Measurements from ENCODE around the gene SNX25.

The SNX25 gene

DNA sequence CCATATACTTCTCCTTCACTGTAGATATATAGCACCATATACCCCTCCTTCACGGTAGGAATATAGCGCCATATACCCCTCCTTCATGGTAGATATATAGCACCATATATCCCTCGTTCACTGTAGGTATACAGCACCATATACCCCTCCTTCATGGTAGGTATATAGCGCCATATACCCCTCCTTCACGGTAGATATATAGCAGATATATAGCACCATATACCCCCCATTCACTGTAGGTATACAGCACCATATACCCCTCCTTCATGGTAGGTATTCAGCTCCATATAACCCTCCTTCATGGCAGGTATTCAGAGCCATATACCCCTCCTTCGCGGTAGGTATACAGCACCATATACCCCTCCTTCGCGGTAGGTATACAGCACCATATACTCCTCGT, 12.5 kb downstream of the SNX25 start:
- no peak for DNase-seq (ENCODE audit: low read depth)
- TF ChIP-seq, protein P1, sequence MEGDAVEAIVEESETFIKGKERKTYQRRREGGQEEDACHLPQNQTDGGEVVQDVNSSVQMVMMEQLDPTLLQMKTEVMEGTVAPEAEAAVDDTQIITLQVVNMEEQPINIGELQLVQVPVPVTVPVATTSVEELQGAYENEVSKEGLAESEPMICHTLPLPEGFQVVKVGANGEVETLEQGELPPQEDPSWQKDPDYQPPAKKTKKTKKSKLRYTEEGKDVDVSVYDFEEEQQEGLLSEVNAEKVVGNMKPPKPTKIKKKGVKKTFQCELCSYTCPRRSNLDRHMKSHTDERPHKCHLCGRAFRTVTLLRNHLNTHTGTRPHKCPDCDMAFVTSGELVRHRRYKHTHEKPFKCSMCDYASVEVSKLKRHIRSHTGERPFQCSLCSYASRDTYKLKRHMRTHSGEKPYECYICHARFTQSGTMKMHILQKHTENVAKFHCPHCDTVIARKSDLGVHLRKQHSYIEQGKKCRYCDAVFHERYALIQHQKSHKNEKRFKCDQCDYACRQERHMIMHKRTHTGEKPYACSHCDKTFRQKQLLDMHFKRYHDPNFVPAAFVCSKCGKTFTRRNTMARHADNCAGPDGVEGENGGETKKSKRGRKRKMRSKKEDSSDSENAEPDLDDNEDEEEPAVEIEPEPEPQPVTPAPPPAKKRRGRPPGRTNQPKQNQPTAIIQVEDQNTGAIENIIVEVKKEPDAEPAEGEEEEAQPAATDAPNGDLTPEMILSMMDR (IDR thresholded peaks at IDR 0.05; ENCODE audit: insufficient read depth, low read depth, low read length, missing control alignments), result no peak
- H3K4me3 ChIP-seq (ENCODE audit: low read depth, low read length), result no peak overlapping the region

GRCh38 chr4:185222598-185222997, 13.2 kb downstream of the SNX25 start:
- TF ChIP-seq, protein P1 (IDR thresholded peaks at IDR 0.05; ENCODE audit: insufficient read depth, low read depth, low read length, missing control alignments), result no peak
- no peak for DNase-seq (ENCODE audit: low read depth)
- H3K4me3 ChIP-seq (ENCODE audit: low read depth, low read length), result no peak overlapping the region

DNA sequence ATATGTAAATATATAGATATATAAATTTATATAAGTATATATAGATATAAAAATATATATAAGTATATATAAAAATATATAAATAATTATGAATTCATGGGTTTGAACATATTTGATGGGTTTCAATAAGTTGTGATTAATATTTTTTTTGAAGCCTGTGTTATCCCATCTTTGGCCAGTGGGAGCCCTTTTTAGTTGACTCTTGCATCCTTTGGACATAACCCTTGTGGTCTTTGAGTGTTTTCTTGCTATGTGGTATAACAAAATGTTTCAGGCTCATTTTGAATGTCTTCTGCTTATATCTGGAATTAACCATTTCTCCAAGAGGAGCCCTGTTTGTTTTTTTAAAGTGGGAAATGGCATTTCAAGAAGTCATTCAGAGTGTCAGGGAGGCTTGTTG, 15.2 kb downstream of the SNX25 start:
- DNase-seq (ENCODE audit: low read depth), result no peak
- no peak overlapping the region for H3K4me3 ChIP-seq (ENCODE audit: low read depth, low read length)
- TF ChIP-seq, protein P1 (IDR thresholded peaks at IDR 0.05; ENCODE audit: insufficient read depth, low read depth, low read length, missing control alignments), result peak; percentile 4

GRCh38 chr4:185225940-185226339, 16.5 kb downstream of the SNX25 start:
- no peak for DNase-seq (ENCODE audit: low read depth)
- H3K4me3 ChIP-seq (ENCODE audit: low read depth, low read length), result no peak overlapping the region
- TF ChIP-seq, protein P1 (IDR thresholded peaks at IDR 0.05; ENCODE audit: insufficient read depth, low read depth, low read length, missing control alignments), result no peak

DNA sequence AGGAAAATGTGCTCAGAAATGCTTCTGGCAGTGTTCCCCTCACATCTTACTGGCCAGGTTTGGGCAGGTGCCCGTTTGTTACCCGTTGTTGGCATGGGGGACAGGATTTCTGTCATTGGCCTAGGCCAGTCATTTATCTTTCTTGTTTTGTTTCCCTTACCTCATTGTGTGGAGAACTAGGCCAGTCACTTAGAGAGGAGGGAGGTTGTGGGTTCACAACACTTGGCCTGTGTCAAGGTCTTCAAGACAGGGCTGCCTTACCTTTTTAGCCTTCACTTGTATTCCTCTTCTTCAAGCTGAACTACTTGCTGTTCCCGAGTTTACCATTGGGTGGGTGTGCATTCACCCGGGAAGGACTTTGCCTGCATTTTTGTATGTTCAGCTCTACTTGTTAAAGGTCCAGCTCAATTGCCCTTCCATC, 17.7 kb downstream of the SNX25 start:
- TF ChIP-seq, protein P1 (IDR thresholded peaks at IDR 0.05; ENCODE audit: insufficient read depth, low read depth, low read length, missing control alignments), result no peak
- no peak overlapping the region for H3K4me3 ChIP-seq (ENCODE audit: low read depth, low read length)
- DNase-seq (ENCODE audit: low read depth), result no peak

DNA sequence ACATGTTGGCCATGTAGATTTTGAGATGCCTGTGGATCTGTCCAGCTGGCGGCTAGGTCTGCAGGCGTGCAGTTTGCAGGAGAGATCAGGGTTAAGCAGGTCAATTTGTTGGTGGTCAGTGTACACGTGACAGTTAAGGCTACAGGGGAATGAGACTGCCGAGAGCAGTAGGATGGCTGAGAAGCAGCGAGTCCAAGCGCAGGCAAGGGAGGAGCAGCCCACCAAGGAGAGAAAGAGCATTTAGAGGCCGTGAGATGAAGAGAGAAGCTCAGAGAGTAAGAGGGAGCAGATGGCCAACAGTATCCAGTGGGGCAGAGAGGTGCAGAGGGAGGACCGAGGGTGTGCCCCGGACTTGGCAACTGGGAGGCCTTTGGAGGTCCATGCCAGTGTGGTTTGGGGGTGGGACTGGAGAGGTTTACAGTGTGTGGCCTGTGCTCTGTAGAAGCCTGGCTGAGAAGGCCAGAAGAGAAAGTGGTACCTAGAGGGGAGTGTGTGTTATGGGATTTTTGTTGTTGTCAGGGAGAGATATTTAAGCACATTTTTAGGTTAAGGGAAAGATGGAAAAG, 18.4 kb downstream of the SNX25 start:
- TF ChIP-seq, protein P1 (IDR thresholded peaks at IDR 0.05; ENCODE audit: insufficient read depth, low read depth, low read length, missing control alignments), result no peak
- DNase-seq (ENCODE audit: low read depth), result no peak
- no peak overlapping the region for H3K4me3 ChIP-seq (ENCODE audit: low read depth, low read length)

All from GM12865 (cell line).